Spleen (tissue), 7 donors: ENCODE measurements around the gene JAML.

Experiments used
- CTCF ChIP-seq, 11 experiments: fragments of 200-600 bp in 7 of 11; fragments of 450-650 bp in 4 of 11; sonication (generic) in 4 of 11; IDR thresholded peaks in 8 of 11; conservative IDR thresholded peaks in 3 of 11; 1 replicate in 7 of 11; 2 replicates in 4 of 11; pipeline versions ENCODE4 v1.4.0 to v1.8.0; 2016 to 2021; ENCODE audit warnings: antibody characterized with exemption in 11 of 11, inconsistent platforms in 4 of 11, mild to moderate bottlenecking in 1 of 11
- POLR2A ChIP-seq, 3 donors: fragments of 450-650 bp; IDR thresholded peaks; one replicate each; pipeline ENCODE4 v1.5.1; 2017; ENCODE audit warnings: antibody characterized with exemption in 3 of 3, mild to moderate bottlenecking in 1 of 3
- donor health status: DM: no; HTN: no; CAD: no; lungs with moderate emphysema.
- donor health status: DM: no; HTN: no; CAD: no.
- donor health status: DM: no; HTN: no; CAD: no.

GRCh38 chr11:118247041-118247440 lies 22.2 kb upstream of the JAML start:
- TF ChIP-seq CTCF (IDR thresholded peaks at IDR 0.05 in 8 of 11, conservative IDR thresholded peaks at IDR 0.05 in 3 of 11) (no peak), POLR2A (IDR thresholded peaks at IDR 0.05) (no peak)
